Mucosa of rectum (tissue), 2 donors: ENCODE results near the gene COL18A1.

Experiments
- H3K27ac ChIP-seq, 2 donors: one replicate each; pipeline ENCODE4 v1.7.0; 2013; ENCODE audit warnings: inconsistent platforms in 2 of 2, low read depth in 2 of 2, low read length in 2 of 2
- H3K27me3 ChIP-seq, 2 donors: one replicate each; pipeline ENCODE4 v1.7.0; 2013; ENCODE audit warnings: low read length in 2 of 2; ENCODE audit not compliant: control insufficient read depth in 2 of 2, insufficient read depth in 2 of 2
- H3K36me3 ChIP-seq, 2 donors: one replicate each; pipeline ENCODE4 v1.7.0; 2013; ENCODE audit warnings: low read length in 2 of 2; ENCODE audit not compliant: control insufficient read depth in 2 of 2, insufficient read depth in 2 of 2
- H3K4me1 ChIP-seq, 2 donors: one replicate each; pipeline ENCODE4 v1.7.0; 2013; ENCODE audit warnings: low read length in 2 of 2, mild to moderate bottlenecking in 1 of 2; ENCODE audit not compliant: control insufficient read depth in 2 of 2, insufficient read depth in 2 of 2
- H3K4me3 ChIP-seq, 2 donors: one replicate each; pipeline ENCODE4 v1.7.0; 2013; ENCODE audit warnings: low read length in 2 of 2
- H3K9ac ChIP-seq, 2 donors: one replicate each; pipeline ENCODE4 v1.7.0; 2013; ENCODE audit warnings: low read length in 2 of 2, low read depth in 1 of 2, mild to moderate bottlenecking in 1 of 2
- H3K9me3 ChIP-seq, 2 donors: one replicate each; pipeline ENCODE4 v1.7.0; 2013; ENCODE audit warnings: low read length in 2 of 2; ENCODE audit not compliant: control insufficient read depth in 2 of 2
- donor health status: healthy.
- donor health status: Normal muscosa, but diverticular disease.

The COL18A1 gene

DNA sequence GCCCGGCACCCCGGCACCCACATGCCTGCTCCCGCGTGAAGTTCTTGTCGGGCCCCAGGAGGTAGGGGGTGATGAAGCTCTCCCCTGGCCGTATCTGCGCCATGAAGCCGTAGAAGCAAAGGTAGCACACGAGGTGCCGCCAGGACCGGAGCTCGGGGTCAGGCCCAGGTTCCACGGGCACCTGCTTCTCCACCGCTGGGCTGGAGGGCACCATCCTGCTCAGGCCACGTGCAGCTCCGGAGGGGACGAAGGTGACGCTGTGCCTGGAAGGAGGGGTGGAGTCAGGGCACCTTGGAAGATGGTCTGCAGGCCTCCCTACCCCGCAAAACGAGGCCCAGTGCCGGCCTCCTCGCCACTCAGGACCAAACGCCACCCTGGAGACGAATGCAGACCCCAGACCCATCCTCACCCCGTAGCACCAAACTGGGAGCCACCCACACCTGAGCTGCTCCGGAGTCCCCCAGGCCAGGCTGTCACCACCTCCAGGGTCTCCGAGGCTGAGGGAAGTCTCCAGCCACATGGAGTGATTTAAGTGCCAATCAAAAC lies 132.9 kb downstream of the COL18A1 start:
- no peak overlapping the region for H3K9ac ChIP-seq
- H3K9me3 ChIP-seq, result no peaks in the 10 kb centered on the region
- H3K27me3 ChIP-seq, result no peaks in the 10 kb centered on the region
- no peak overlapping the region for H3K4me3 ChIP-seq
- H3K36me3 ChIP-seq, result no peaks in the 10 kb centered on the region
- no peak overlapping the region for H3K27ac ChIP-seq
- H3K4me1 ChIP-seq, result peaks cover 25 to 26% of the 10 kb centered on the region in 2 donors

DNA sequence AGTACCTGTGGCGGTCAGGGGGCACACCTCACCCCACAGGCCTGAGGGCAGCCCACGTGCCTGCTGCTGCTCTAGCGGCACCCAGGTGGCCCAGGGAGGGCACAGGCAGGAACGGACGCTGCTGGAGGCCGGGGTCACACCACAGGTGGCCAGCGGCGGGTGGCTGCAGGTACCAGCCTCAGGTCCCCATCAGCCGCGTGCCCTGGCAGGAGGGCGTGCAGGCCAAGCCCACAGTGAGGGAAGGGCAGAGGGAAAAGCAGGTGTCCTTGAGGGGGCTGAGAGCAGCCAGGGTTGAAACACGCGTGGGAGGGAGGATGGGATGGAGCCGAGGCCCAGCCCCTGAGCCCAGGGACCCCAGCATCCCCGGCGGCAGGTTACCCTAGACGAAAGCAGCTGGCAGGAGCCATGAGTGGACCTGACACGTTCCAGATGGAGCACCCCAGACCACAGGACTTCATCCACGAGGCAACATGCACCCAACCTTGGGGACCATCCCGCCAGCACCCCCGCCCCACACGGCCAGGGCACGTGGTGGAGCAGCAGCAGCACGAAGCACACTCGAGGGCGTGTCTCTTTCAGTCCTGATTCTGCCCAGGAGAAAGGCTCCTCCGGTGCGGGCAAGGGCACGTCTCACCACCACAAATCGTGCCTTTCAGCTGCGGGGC lies 133.5 kb downstream of the COL18A1 start:
- H3K36me3 ChIP-seq, result no peaks in the 10 kb centered on the region
- H3K9me3 ChIP-seq, result no peaks in the 10 kb centered on the region
- H3K27ac ChIP-seq, result no peak overlapping the region
- peaks cover 19% of the 10 kb centered on the region in 2 donors for H3K4me1 ChIP-seq
- no peak overlapping the region for H3K4me3 ChIP-seq
- H3K9ac ChIP-seq, result no peak overlapping the region
- H3K27me3 ChIP-seq, result no peaks in the 10 kb centered on the region

- H3K36me3 ChIP-seq, result no peaks in the 10 kb centered on the region
Observed at GRCh38 chr21:45539046-45539795, 134.3 kb downstream of the COL18A1 start.

GRCh38 chr21:45539796-45540600 lies 135.0 kb downstream of the COL18A1 start:
- Histone ChIP-seq H3K9me3 (no peaks in the 10 kb centered on the region), H3K4me3 (no peak overlapping the region), H3K9ac (no peak overlapping the region), H3K27me3 (no peaks in the 10 kb centered on the region), H3K36me3 (no peaks in the 10 kb centered on the region), H3K4me1 (peaks cover 4 to 5% of the 10 kb centered on the region in 2 donors), H3K27ac (no peak overlapping the region)

More at GRCh38 chr21:45539046-45539795, 134.3 kb downstream of the COL18A1 start:
- Histone ChIP-seq H3K4me1 (peaks cover 12% of the 10 kb centered on the region in 2 donors), H3K27ac (no peak overlapping the region), H3K4me3 (no peak overlapping the region), H3K27me3 (no peaks in the 10 kb centered on the region), H3K9me3 (no peaks in the 10 kb centered on the region), H3K9ac (no peak overlapping the region)

GRCh38 chr21:45540601-45540970 lies 135.6 kb downstream of the COL18A1 start:
- H3K27me3 ChIP-seq, result no peaks in the 10 kb centered on the region
- H3K4me1 ChIP-seq, result peaks cover 4 to 5% of the 10 kb centered on the region in 2 donors
- no peak overlapping the region for H3K9ac ChIP-seq
- H3K9me3 ChIP-seq, result no peaks in the 10 kb centered on the region
- H3K4me3 ChIP-seq, result no peak overlapping the region
- H3K36me3 ChIP-seq, result no peaks in the 10 kb centered on the region
- H3K27ac ChIP-seq, result no peak overlapping the region

DNA sequence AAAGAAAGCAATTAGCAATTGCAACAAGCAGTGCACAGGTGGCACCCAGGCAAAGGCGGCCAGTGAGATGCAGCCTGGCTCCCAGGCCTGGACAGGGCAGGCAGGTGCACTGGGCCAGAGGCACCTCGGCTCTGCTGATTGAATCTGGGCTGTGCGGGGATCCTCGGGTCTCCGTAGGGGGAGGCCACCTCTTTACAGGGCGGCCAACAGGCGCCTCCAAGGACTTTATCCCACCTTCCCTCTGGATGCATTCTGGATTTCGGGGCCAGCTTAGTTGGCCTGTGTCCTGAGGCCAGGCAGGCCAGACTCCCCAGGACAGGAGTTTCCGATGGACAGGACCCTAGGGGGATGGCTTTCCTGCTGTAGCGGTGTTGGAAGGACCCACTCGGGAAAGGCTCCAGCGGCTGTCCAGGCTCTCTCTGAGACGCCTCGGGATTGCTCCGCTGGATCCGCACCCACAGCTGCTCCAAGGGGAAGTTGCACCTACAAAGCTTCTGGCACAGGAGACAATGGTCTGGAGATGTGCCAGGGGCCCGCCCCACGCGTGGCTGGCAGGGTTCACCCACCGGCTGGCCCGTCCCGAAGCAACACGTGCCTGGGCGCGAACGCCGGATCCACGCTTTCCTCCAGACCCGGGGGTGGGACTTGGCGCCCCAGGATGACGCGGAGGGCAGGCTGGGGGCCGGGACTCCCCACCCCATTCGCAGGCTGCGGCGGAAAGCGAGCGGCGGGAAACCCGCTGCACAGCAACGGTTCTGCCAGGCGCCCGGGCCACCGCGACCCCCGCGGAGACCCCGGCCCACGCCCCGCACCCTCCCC lies 136.5 kb downstream of the COL18A1 start:
- no peaks in the 10 kb centered on the region for H3K27me3 ChIP-seq

GRCh38 chr21:45542242-45542666 lies 137.3 kb downstream of the COL18A1 start, which contains the start of gene SLC19A1:
Gene SLC19A1, minus strand, starts transcription at chr21:45542440. Its CDS starts 4,481 bp downstream, at chr21:45537959.
- Histone ChIP-seq H3K36me3 (no peaks in the 10 kb centered on the region), H3K9ac (peak within 1 kb of the TSS in 1 of 2 donors; percentile 59), H3K9me3 (no peaks in the 10 kb centered on the region), H3K4me3 (peak within 1 kb of the TSS; percentile 54 to 65), H3K27me3 (no peaks in the 10 kb centered on the region), H3K4me1 (peaks cover 4 to 5% of the 10 kb centered on the region in 2 donors), H3K27ac (peak within 1 kb of the TSS in 1 of 2 donors; percentile 56)

More for the DNA sequence above, 136.5 kb downstream of the COL18A1 start:
- Histone ChIP-seq H3K9ac (peak overlapping the region in 1 of 2 donors; percentile 59), H3K36me3 (no peaks in the 10 kb centered on the region), H3K9me3 (no peaks in the 10 kb centered on the region), H3K4me1 (peaks cover 4 to 5% of the 10 kb centered on the region in 2 donors), H3K4me3 (peak overlapping the region; percentile 54 to 65), H3K27ac (peak overlapping the region in 1 of 2 donors; percentile 56)

- Histone ChIP-seq H3K4me3 (peak overlapping the region in 1 of 2 donors; percentile 50), H3K27ac (peak overlapping the region in 1 of 2 donors; percentile 16), H3K9ac (peak overlapping the region in 1 of 2 donors; percentile 22), H3K36me3 (no peaks in the 10 kb centered on the region), H3K27me3 (no peaks in the 10 kb centered on the region), H3K9me3 (no peaks in the 10 kb centered on the region), H3K4me1 (peaks cover 4 to 5% of the 10 kb centered on the region in 2 donors)
Observed at GRCh38 chr21:45542667-45543370, 137.9 kb downstream of the COL18A1 start.

- no peak overlapping the region for H3K9ac ChIP-seq
- H3K4me1 ChIP-seq, result peaks cover 4 to 5% of the 10 kb centered on the region in 2 donors
- no peak overlapping the region for H3K27ac ChIP-seq
- H3K36me3 ChIP-seq, result no peaks in the 10 kb centered on the region
- no peak overlapping the region for H3K4me3 ChIP-seq
- H3K9me3 ChIP-seq, result no peaks in the 10 kb centered on the region
- no peaks in the 10 kb centered on the region for H3K27me3 ChIP-seq
Observed at GRCh38 chr21:45543371-45543709, 138.4 kb downstream of the COL18A1 start.
